Stimulated activated CD4-positive, alpha-beta T cell treated with anti-CD3 and anti-CD28 coated beads, Interleukin-15, amount 100 ng/mL, for 48 hours (primary cell): ENCODE measurements around the gene TMEM178B.
"Not testable (repeated sequence)": the region's sequence is repeated elsewhere in the genome, so short reads cannot be mapped to it uniquely, and the experiment has no call there.

ENCODE experiments used
- DNase-seq, 2 donors: peaks; one replicate each; pipeline ENCODE4 v3.0.0-alpha.2; 2020; ENCODE audit warnings: low read depth in 2 of 2

Gene TMEM178B

DNA sequence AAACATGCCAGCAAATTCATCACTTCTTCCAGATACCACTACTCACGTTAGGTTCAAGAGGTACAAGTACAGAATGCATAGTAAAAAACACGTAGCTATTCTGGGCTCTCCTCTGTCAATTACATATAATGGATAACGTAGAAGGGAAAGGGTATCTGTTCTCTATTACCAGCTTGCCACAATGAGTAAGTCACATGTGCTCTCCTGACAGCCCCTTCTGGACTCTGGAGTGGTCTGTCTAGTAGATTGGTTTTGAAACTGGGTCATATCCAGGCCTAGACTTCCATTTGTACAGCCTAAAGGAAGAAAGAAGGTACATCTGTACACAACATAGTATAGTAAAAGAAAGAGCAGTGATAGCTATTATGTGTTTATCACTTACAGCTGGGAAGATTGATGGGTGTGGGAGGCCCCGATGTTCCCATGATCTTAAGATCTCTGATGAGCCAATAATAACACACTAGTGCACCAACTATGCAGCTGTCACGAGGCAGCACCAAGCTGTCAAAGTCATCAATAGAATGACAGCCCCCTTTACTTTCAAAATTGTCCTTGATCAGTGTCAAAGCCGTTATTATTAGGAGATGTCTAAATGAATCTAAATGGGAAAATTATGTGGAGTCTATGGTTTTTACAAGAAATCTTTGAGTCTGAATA, 315.4 kb downstream of the TMEM178B start:
- DNase-seq, result no peak

DNA sequence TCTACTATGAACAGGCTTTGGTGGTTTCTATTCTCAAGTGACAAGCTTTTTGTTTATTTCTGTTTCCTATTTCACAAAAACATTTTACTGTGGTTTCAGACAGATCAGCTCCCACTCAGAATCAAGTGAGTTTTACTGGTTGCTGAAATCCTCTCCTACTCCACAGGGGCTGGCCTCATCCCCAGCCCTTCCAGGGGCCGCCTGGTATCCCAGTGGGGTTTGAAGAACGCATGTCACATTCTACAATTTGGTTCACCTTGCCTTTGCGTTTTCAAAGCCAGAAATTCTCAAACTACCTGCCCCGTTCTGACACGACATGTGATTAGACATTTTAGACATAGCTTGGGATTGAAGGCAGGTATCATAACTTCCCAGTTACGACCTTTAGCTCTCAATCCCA, 316.5 kb downstream of the TMEM178B start:
- no peak for DNase-seq

DNA sequence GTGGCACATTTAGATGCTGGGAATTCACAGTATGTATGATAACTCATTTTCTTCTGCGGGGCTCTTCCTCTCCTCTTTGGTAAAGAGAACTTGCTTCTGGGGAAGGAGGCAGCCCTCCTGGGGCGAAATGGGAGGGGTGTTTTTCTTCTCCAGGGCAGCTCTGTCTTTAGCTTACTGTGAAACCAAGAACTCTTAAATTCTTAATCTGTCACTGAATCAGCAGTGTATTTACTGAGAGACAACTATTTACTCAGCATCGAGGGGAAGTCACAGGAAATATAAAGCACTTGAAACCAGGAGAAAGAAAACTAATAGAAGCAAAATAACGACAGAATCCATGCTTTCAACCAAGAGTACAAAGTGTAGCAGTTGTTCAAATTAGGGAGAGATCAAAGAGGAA, 319.2 kb downstream of the TMEM178B start:
- DNase-seq, result no peak

DNA sequence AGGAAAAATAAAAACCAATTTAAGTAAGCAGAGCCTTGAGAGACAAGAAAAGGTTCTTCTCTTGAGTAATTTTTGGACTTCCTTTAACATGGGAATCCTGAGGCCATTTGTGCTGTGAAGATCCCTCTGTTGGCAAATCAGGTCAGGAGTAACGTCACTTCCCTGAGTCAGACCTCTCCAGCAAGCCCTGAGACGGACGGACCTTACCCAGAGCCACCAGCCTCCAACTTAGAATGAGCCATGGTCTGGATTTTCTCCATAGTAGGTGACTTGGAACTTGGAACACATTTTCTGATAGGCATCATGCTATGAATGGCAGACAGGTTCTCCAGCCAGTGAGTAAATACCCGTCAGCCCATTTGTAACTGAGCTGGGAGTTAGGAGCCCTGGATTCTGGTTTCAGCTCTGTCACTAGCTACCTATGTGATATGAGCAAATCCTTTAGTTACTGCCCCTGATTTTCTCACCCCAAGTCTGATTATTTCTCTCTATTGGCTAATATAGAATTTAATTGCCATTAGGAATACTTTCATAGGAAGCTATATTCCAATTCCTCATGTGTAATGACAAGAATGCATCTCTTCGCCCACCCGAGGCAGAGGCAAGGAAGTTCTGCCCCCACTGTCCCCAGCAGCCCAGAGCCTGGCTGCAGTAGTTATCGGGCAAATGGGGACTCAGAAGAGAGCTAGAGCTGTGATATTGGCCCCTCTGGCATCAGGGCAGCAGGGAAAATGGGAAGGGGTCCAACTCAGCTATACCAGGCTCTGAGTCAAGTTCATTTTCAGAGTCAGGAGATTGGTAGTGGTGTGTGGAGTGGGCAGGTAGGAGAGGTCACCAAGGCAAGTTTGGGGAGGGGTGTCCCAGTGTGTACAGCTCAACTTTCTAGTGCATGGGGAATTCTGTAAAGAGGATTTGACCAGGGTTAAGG, 323.6 kb downstream of the TMEM178B start:
- no peak for DNase-seq

DNA sequence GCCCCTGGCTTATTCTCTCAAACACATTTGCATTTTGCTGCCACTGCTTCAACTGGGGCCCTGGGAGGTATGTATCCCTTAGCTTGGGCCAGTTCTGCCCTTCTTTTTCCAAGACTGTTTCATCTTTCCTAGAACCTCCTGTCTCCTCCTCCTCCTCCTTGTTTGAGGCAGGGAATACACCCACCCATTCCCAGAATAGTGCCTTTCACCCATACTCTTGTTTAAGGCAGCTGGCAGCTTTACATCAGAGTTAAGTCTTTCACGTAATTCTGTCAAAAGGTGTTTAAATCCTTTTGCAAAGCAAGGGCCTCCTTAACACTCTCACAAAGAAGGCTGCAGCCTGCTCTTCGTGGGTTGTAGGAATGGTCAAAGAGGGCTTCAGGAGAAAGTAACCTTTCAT, 326.5 kb downstream of the TMEM178B start:
- DNase-seq, result no peak

DNA sequence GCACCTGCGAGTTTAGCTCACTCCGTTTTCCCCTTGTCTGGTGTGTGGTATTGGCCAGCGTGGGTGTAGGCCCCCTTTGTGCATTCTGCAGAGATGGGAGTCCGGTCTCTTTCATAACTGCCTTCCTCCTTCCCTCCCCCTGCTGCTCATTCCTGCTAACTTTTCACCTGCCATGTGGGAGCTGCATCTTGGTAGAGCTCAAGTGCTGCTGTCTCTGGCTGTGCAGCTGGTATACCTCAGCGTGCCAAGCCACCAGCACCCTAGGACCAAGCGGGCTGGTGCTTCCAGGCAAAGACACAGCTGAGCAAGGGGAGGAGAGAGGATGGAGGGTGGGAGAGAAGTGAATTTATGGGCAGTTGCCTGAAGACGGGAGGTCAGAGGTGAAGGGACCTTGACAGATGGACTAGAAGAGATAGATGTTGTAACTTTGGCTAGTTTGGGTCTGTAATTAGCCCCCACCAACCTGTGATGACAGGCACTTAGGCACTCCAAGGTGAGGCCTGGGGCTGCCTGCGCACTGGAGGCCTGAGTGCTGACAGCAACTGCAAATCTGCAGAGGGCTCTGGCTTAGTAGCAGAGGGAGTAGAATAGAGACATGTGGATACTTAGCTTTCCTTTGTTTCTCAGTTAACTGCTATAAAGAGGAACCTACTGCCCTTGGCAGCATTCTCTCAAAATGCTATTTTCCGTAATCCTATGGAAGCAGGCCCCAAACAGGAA, 328.6 kb downstream of the TMEM178B start:
- no peak for DNase-seq

DNA sequence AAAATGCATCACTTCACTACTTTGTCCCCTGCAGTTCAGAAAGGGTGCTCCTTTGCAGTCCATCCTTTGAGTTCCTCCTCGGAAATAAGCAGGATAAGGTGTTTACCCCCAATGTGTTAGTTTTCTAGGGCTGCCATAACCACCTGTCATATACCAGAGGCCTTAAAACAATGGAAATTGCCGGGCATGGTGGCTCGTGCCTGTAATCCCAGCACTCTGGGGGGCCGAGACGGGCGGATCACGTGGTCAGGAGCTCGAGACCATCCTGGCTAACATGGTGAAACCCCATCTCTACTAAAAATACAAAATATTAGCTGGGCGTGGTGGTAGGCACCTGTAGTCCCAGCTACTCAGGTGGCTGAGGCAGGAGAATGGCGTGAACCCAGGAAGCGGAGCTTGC, 330.0 kb downstream of the TMEM178B start:
- not testable (repeated sequence) for DNase-seq

DNA sequence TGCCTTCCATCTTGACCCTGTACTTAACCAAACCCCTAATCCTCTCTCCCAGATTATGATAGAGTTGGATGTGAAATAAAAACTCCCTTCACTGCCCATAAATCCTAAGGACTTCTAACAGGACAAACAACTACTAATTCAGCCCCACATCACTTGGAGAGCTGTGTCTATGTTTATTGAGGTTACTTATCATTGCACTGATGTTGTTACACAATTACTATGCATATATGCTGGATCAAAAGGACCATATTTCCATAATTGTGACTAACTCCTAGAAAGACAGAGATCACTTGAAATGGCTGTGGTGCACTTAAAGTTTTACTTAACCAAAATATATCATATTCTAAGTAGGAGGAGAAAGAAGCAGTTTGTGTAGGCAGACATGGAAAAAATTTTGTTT, 332.5 kb downstream of the TMEM178B start:
- no peak for DNase-seq

DNA sequence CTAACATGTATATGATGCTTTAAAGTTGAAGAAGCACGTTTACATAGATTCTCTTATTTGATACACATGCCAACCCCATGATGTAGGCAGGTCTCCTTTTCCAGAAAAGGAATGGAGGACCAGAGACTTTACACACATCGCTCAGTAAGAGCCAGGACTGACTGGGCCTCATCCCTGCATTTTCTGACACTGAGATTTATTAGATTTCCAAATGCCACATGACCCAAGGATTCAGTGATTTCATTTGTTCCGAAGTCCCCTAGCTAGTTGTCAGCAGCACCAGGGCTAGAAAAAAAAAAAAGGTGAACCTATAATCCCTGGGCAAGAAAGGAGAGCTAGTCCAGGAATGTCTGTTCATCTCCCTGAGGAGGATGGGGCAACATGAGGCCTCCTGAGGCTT, 334.0 kb downstream of the TMEM178B start:
- no peak for DNase-seq

DNA sequence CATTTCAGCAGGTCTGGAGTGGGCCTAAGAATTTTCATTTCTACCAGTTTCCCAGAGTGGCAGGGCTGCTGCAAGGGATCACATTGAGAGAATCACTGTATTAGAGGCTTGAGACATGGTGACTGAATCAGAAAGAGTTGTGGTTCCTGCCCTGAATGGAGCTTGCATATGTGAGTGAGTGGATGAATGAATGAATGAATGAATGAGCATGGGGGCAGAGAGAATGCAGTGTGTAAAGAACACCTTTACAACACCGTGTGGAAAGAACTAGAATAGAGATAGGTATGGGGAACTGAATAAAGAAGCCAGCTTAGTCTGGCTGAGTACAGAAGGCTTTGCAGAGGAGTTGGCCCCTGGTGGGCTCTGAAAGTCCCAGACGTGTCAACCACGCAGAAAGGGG, 334.6 kb downstream of the TMEM178B start:
- no peak for DNase-seq

DNA sequence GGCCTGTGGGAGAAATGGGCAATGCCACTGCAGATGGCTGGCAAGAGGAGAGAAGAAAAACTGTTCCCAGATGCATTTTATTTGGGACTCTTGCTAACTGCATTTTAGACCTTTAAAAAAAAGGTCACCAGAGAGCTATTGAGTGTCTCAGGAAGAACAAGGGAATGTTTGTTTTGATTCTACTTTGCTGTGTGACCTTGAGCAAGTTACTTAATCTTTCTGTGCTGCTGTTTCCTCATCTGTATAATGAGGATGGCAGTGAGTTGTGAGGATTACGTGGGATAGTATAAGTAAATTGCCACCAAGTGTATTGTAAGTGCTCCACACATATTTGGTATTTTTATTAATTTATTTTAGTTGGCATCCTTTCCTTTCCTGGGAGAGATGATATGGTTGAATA, 335.4 kb downstream of the TMEM178B start:
- no peak for DNase-seq

DNA sequence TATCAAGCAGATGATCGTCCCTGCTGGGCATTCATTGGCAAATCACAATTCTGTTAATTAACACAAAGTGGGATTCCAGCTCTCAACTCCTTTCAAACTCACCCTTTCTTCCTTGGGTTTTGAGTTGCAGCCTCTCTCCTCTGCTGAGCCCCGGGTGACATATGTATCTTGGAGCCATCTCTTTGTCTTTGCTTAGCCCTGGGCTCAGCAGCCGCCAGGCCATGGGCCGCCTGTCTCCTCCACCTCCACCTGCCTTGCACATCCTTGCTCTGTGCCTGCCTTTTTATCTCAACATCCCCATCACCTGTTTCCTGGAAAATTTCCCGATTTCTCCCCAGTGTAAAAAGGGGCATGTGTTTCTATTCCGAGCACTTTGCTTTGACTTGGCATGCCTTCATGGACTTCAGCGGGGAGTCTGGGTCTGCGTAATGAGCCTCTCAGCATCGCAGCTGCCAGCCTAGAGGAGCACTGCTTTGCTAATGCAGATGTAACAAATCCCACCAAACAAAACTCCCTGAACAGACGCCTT, 336.0 kb downstream of the TMEM178B start:
- no peak for DNase-seq

DNA sequence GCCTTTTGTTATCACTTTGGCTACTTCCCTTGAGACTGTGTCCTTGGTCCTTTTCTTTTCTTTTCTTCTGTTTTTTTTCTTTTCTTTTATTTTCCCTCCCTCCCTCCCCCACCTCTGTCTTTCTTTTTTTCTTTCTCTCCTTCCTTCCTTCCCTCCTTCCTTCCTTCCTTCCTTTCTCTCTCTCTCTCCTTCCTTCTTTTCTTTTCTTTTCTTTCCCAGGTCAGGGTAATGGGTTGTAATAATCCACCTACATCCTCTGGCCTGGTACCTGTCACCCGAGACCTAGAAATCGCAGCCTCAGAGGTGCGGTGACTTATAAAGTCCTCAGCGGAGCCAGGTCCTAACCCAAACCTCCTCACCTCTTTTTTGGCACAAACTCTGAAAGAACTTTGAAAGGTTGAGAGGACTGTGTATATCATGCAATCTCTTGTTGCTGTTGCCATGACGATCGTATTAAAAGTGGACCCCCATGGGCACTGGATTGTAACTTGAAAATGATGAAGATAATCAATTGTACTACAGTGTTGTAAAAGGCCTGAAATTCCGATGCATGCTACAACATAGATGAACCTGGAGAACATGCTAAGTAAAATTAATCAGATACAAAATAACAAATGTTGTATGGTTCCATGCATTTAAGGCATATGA, 336.6 kb downstream of the TMEM178B start:
- no peak for DNase-seq

DNA sequence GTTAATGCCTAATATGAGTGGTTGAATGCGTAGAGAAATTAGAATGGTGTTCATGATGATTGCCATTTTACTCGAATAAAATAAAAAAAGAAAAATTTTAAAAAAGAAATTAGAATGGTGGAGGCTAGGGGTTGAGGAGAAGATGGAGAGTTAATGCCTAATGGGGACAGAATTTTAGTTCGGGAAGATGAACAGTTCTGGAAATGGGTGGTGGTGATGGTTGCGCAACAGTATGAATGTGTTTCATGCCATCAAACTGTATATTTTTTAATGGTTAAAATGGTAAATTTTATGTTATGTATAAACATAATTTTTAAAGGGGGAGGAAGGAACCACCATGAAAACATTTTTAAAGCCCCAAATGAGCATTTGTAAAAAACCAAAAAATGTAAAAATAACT, 337.3 kb downstream of the TMEM178B start:
- no peak for DNase-seq

DNA sequence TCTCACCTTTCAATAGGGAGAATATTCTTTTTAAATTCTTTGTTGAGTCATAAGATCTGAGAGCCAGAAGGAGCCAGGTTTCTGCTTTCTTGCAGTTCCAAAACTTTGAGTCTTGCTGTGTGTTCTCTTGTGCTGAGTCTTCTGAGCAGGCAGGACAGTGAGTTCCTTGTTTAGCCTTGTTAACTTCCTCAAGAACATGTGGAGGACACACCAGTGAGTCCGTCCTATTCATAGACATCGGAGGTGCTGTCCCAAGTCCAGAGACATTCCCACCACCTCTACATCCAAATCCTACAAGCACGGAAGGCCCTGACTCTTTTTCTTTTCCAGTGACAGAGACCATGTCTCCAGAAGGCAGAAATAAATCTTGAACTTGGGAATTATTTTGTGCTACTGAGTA, 342.1 kb downstream of the TMEM178B start:
- DNase-seq, result no peak

DNA sequence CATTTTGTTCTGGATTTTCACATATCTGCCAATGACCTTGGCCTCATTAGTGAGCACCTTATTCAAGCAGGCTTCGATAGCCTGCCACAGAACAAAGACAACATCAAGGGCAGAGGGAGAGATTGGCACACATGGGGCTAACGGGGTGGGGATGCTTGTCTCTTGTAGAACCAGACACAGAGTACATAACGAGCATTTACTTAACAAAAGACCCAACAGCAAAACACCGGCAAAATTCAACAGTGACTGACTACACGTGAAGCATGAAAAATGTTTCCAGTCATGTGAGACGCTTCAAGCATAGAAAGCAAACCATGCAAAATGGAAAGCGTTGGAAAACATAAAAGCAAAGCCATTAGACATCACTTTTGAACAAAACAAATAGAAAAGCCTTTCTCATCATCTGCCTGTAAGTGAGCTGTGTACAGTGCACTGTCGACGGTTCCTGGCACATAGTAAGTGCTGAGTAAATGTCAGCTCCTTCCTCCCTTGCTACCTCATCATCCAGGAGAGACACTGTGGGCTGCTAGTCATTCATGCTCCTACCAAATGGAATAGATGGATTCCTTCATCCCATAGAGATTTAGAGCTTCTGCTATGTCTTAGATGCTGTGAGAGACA, 342.9 kb downstream of the TMEM178B start:
- no peak for DNase-seq

DNA sequence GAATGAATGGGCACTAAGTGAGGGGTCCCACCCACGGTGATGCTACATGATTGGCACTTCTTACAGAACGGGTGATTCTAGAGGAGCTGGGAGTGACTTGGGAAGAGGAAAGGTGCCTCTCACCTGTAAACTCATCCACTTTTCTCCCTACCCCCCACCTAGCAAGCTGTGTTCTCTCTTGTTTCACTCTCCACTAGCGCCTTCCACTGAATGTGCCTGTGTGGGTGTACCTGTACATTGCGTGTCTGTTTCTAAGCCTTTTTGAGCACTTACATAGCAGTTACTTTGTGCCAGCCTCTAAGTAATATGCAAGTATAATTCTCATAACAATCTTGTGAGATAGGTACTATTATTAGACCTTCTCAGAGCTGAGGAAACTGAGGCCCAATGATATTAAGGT, 343.6 kb downstream of the TMEM178B start:
- DNase-seq, result no peak

DNA sequence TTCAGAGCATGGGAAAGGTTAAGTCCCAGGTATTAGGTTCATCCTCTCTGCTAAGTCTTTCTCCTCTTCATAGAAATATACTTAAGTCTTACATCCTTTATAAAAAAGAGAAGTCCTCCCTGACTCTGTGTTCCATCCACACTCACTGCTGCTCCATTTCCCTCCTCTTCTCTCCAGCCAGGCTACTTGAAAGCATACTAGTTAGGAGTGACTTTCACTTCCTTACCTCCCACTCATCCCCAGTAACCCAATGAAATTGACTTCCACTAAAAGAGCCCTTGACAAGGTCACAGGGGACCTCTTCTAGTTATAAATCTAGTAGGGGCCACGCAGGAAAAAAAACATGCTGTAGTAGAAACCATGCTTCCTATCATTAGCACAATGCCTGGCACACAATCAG, 344.2 kb downstream of the TMEM178B start:
- no peak for DNase-seq

DNA sequence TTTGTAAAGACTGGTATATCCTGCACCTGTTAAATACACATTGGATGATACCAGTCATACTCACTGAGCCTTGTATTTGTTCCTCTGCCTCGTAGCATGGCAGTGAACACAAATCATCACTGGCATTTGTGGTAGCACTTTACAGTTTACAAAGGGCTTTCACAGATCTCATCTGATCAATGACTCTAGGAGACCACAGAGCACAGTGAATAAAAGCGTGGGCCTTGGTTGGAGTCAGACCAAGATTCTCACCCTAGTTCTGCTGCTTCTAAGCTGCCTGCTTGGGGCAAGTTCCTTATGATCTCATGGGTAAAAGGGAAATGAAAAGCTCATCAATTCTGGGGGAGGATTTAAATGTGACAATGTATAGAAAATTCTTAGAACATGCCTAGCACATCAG, 347.4 kb downstream of the TMEM178B start:
- no peak for DNase-seq

DNA sequence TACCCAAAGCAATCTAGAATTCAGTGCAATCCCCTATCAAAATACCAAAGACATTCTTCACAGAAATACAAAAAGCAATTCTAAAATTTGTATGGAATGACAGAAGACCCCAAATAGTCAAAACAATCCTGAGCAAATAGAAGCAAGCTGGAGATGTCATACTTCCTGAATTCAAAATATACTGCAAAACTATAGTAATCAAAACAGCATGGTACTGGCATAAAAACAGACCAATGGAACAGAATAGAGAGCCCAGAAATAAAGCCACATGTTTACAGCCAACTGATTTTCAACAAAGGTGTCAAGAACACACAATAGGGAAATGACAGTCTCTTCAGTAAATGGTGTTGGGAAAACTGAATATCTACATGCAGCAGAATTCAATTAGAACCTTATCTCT, 353.3 kb downstream of the TMEM178B start:
- no peak for DNase-seq

DNA sequence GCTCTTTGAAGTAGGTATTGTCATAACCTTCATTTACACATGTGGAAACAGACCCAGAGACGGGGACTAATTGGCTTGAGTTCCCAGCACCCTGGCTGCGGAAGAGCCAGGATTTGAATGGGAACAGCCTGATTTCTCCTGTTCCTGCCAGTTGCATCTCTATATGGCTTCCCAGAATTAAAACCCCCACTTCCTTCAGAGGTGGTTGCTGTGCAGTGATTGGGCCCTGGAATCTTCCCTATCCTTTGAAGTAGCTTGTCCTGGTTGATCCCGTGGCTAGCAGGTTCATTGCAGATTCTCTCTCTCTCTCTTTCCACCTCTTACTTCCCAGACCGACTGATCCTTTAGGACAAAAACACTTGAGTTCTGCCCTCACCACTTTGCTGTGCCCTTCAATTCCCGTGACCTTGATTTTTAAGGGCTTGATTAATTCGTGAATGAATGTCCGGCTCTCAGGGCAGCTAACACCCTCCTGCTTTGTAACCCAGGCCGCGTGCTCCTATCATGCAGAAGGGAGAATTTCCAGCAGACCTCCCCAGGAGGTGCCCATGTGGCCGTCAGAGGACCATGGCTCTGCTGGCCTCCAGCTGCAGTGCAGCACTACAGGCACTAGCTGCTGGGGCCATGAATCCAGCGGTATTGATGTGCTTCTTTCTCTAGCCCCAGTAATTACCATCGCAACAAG, 356.7 kb downstream of the TMEM178B start:
- DNase-seq, result no peak
